Smooth muscle cell (in vitro differentiated cells): ENCODE measurements around the gene CRBN. TPM values are rescaled to one million over a fixed set of nuclear protein-coding genes. Genes with fewer than 3 reads are reported as not detected.

Source experiments
- DNase-seq: peaks from one replicate; lab custom pipeline; 2025; ENCODE audit not compliant: unreplicated experiment; lab: John Stamatoyannopoulos, UW
- H2AFZ ChIP-seq: fragments of 200-600 bp; sonication (generic); 2 replicates; pipeline ENCODE4 v1.6.0; 2016; ENCODE audit warnings: antibody characterized with exemption, low read depth, mild to moderate bottlenecking
- H3F3A ChIP-seq: fragments of 200-600 bp; sonication (generic); 2 replicates; pipeline ENCODE4 v1.6.0; 2017; ENCODE audit warnings: antibody characterized with exemption, low read depth
- H3K27ac ChIP-seq: fragments of 200-600 bp; sonication (generic); 2 replicates; pipeline ENCODE4 v1.5.1; 2016; ENCODE audit warnings: low read depth, mild to moderate bottlenecking
- H3K27me3 ChIP-seq: fragments of 200-600 bp; sonication (generic); 2 replicates; pipeline ENCODE4 v1.6.1; 2016; ENCODE audit warnings: low read depth, mild to moderate bottlenecking
- H3K36me3 ChIP-seq: fragments of 200-600 bp; sonication (generic); 2 replicates; pipeline ENCODE4 v1.5.1; 2016; ENCODE audit warnings: low read depth
- H3K4me1 ChIP-seq: fragments of 200-600 bp; sonication (generic); 2 replicates; pipeline ENCODE4 v1.5.1; 2016; ENCODE audit warnings: low read depth
- H3K4me2 ChIP-seq: fragments of 200-600 bp; sonication (generic); 2 replicates; pipeline ENCODE4 v1.6.0; 2016; ENCODE audit warnings: mild to moderate bottlenecking
- H3K4me3 ChIP-seq: fragments of 200-600 bp; sonication (generic); 2 replicates; pipeline ENCODE4 v1.5.1; 2016; ENCODE audit warnings: mild to moderate bottlenecking
- H3K79me2 ChIP-seq: fragments of 200-600 bp; sonication (generic); 2 replicates; pipeline ENCODE4 v1.6.0; 2016; ENCODE audit warnings: low read depth, mild to moderate bottlenecking
- H3K9ac ChIP-seq: fragments of 200-600 bp; sonication (generic); 2 replicates; pipeline ENCODE4 v1.6.0; 2016; ENCODE audit warnings: low read depth
- H3K9me3 ChIP-seq: fragments of 200-600 bp; sonication (generic); replicated peaks from 2 replicates; pipeline ENCODE4 v1.5.1; 2016; ENCODE audit warnings: low read depth
- H4K20me1 ChIP-seq: fragments of 200-600 bp; sonication (generic); 2 replicates; pipeline ENCODE4 v1.6.0; 2016; ENCODE audit warnings: low read depth
- CTCF ChIP-seq: fragments of 200-600 bp; sonication (generic); IDR thresholded peaks from 2 replicates; pipeline ENCODE4 v1.5.1; 2017; ENCODE audit warnings: borderline replicate concordance, mild to moderate bottlenecking, antibody characterized with exemption; ENCODE audit not compliant: insufficient read depth, poor library complexity, severe bottlenecking
- WGBS: methylation state at CpG from one replicate; pipeline ENCODE4 v1.1.7; 2016; ENCODE audit warnings: low lambda C conversion rate; 5-methylcytosine and 5-hydroxymethylcytosine counted together
- polyA plus RNA-seq: library from polyadenylated mRNA; unstranded; fragments of >200 nt; fragmentation: Nextera tagmentation; extraction: Ambion mirVana; gene quantifications from 2 replicates; pipeline ENCODE4 v1.2.1, GENCODE V29; 2016
- total RNA-seq: library from RNA; depleted of rRNA; stranded (reverse); fragments of >200 nt; gene quantifications from 2 replicates; pipeline ENCODE4 v1.2.3, GENCODE V29; 2014

CRBN gene
- total and polyA plus RNA-seq, 2 experiments from 2014 or later: 26.8 to 77.5 TPM

- no peaks in the 10 kb centered on the region for H3F3A ChIP-seq
- no peaks in the 10 kb centered on the region for H3K27me3 ChIP-seq
- no peaks in the 10 kb centered on the region for H3K9me3 ChIP-seq
- H3K27ac ChIP-seq: no peak overlapping the region
- peaks cover 56% of the 10 kb centered on the region for H4K20me1 ChIP-seq
- peaks cover 34% of the 10 kb centered on the region for H3K36me3 ChIP-seq
- H3K4me3 ChIP-seq: no peak overlapping the region
- DNase-seq: no peak
- no peak overlapping the region for H3K4me2 ChIP-seq
- no peak overlapping the region for H3K9ac ChIP-seq
- TF ChIP-seq CTCF: no peak
- H3K79me2 ChIP-seq: peaks cover 25% of the 10 kb centered on the region
- WGBS: 95% methylated on average over 6 of the region's 6 CpGs
- H3K4me1 ChIP-seq: no peaks in the 10 kb centered on the region
- no peak overlapping the region for H2AFZ ChIP-seq
Measured at GRCh38 chr3:3137526-3137925, 42.0 kb downstream of the CRBN start.

- Histone ChIP-seq H3K27ac (peak overlapping the region; percentile 9), H4K20me1 (peaks cover 56% of the 10 kb centered on the region), H2AFZ (no peak overlapping the region), H3F3A (no peaks in the 10 kb centered on the region), H3K4me2 (peak overlapping the region; percentile 13), H3K27me3 (no peaks in the 10 kb centered on the region), H3K36me3 (peaks cover 12% of the 10 kb centered on the region), H3K9ac (no peak overlapping the region), H3K79me2 (peaks cover 35% of the 10 kb centered on the region), H3K4me1 (no peaks in the 10 kb centered on the region), H3K9me3 (no peaks in the 10 kb centered on the region), H3K4me3 (no peak overlapping the region)
- DNase-seq: no peak
- no peak for TF ChIP-seq CTCF
- WGBS: 91% methylated on average over 4 of the region's 4 CpGs
Measured at GRCh38 chr3:3134750-3135448, 44.6 kb downstream of the CRBN start.

GRCh38 chr3:3133500-3133899 is 46.0 kb downstream of the CRBN start:
- Histone ChIP-seq H2AFZ (no peak overlapping the region), H3F3A (no peaks in the 10 kb centered on the region), H3K9ac (no peak overlapping the region), H3K4me2 (no peak overlapping the region), H3K36me3 (peaks cover 15% of the 10 kb centered on the region), H4K20me1 (peaks cover 43% of the 10 kb centered on the region), H3K4me3 (no peak overlapping the region), H3K4me1 (no peaks in the 10 kb centered on the region), H3K27me3 (no peaks in the 10 kb centered on the region), H3K9me3 (no peaks in the 10 kb centered on the region), H3K79me2 (peaks cover 39% of the 10 kb centered on the region), H3K27ac (no peak overlapping the region)
- 86% methylated on average over 6 of the region's 6 CpGs for WGBS
- DNase-seq: no peak
- TF ChIP-seq CTCF: no peak

- 76% methylated on average over 5 of the region's 5 CpGs for WGBS
Measured at GRCh38 chr3:3129579-3129978, 49.9 kb downstream of the CRBN start.

More at GRCh38 chr3:3129579-3129978, 49.9 kb downstream of the CRBN start:
- Histone ChIP-seq H3K9me3 (no peaks in the 10 kb centered on the region), H3K27me3 (no peaks in the 10 kb centered on the region), H3F3A (no peaks in the 10 kb centered on the region), H2AFZ (no peak overlapping the region), H3K4me1 (peaks cover 10% of the 10 kb centered on the region), H3K4me2 (no peak overlapping the region), H4K20me1 (peaks cover 12% of the 10 kb centered on the region), H3K36me3 (peaks cover 4% of the 10 kb centered on the region), H3K4me3 (no peak overlapping the region), H3K9ac (no peak overlapping the region), H3K79me2 (peaks cover 44% of the 10 kb centered on the region), H3K27ac (no peak overlapping the region)
- DNase-seq: no peak
- TF ChIP-seq CTCF: no peak
